GM12864 (cell line): ENCODE measurements around the gene PPP2R1A.

Experiments
- DNase-seq: peaks from one replicate; pipeline ENCODE4 v3.0.0-alpha.2; 2011; ENCODE audit warnings: low read depth
- H3K4me3 ChIP-seq: 2 replicates; pipeline ENCODE4 v1.5.1; 2011; ENCODE audit warnings: mild to moderate bottlenecking, low read depth, low read length, control low read depth
- CTCF ChIP-seq: IDR thresholded peaks from 2 replicates; pipeline ENCODE4 v1.5.1; 2011; ENCODE audit warnings: low read depth, mild to moderate bottlenecking, moderate library complexity, low read length, control low read depth, inconsistent platforms; ENCODE audit errors: missing control alignments

PPP2R1A gene

DNA sequence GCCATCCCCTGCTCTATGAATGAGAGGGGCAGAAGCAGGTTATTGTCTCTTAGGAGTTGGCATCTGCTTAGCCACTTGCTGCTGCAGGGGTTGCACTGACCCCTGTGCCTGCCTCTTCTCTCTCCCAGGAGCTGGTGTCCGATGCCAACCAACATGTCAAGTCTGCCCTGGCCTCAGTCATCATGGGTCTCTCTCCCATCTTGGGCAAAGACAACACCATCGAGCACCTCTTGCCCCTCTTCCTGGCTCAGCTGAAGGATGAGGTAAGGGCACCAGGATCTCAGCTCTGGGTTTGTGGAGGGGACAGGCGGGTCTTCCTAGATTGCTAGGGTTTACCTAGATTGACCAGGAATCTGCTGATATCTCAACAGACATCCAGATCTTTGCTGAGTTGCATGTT is 26.5 kb downstream of the PPP2R1A start:
- TF ChIP-seq CTCF, result no peak
- no peak for DNase-seq
- H3K4me3 ChIP-seq, result no peak overlapping the region

DNA sequence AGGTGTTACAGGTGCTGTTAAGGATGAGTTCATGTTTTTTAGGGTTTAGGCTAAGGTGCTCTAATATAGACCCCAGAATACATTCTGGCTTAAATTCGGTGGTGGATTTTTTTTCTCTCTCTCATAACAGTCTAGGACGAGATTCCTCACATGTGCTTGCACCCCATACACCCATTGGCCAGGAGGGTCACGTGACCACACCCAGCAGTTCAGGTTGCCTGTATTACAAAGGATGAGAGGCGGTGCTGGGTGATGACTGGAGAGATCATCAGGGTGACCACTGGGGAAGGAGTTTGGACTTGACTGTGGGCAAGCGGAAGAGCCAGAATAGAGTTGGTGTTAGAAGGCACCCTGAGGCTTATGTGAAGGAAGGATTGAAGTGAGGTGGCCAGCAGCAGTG is 27.7 kb downstream of the PPP2R1A start:
- no peak overlapping the region for H3K4me3 ChIP-seq
- DNase-seq, result no peak
- no peak for TF ChIP-seq CTCF

DNA sequence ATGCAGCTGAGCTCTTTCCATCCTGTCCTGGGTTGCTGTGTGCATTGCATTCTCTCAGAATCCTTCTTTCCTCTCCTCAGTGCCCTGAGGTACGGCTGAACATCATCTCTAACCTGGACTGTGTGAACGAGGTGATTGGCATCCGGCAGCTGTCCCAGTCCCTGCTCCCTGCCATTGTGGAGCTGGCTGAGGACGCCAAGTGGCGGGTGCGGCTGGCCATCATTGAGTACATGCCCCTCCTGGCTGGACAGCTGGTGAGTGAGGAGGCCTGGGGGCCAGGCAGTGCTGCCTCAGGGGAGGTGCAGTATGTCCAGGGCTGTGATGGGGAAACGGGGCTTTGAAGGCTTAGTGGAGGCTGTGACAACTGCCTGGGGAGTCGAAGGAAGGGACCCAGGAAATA is 29.8 kb downstream of the PPP2R1A start:
- TF ChIP-seq CTCF, result no peak
- no peak overlapping the region for H3K4me3 ChIP-seq
- DNase-seq, result no peak

- DNase-seq, result no peak
- TF ChIP-seq CTCF, result no peak
- H3K4me3 ChIP-seq, result no peak overlapping the region
Measured at GRCh38 chr19:52221031-52221430, 31.2 kb downstream of the PPP2R1A start.

DNA sequence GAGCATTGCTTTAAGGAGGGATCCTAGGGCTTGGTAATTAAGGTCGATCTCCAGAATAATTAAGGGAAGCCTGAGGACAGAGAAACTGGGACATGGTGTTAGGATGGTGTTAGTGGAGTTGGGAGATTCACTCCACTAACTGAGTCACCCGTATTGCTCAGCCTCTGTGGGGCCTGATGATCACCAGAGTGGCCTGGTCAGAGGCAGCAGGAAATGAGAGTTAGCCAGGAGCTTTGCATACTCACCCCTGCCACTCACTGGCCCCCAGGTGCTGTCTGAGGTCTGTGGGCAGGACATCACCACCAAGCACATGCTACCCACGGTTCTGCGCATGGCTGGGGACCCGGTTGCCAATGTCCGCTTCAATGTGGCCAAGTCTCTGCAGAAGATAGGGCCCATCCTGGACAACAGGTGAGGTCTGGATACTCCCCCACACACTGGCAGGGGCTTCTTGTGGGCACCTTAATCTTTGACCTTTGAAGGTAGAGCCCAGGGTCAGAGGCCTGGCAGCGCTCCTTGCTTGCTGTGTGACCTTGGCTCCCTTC is 32.1 kb downstream of the PPP2R1A start:
- DNase-seq, result no peak
- no peak for TF ChIP-seq CTCF

DNA sequence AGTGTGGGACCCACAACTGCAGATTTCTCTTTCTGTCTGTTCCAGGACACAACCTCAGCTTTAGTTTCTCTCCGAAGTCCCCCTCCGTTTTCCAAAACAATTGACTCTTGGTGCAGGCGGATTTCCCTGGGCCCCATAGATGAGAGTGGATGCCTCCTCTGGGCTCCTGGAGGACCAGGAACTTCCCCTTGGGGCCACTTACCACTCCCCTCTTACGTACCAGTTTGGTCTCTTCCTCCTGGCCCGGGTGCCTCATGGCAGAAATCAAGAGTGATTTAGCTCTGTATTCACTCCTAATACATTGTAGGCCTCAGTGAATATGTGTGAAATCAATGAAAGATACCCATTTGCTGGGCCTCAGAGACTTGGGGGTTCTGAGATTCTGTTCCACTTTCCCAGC is 34.4 kb downstream of the PPP2R1A start:
- no peak overlapping the region for H3K4me3 ChIP-seq
- TF ChIP-seq CTCF, result no peak
- DNase-seq, result no peak

More for the DNA sequence above, 32.1 kb downstream of the PPP2R1A start:
- H3K4me3 ChIP-seq, result no peak overlapping the region

GRCh38 chr19:52226652-52227051 is 36.8 kb downstream of the PPP2R1A start:
- TF ChIP-seq CTCF, result no peak
- no peak for DNase-seq
- H3K4me3 ChIP-seq, result no peak overlapping the region
